IPS-NIHi11 (cell line): ENCODE results near the gene ADAMTS17.
"Not testable (repeated sequence)": the region's sequence is repeated elsewhere in the genome, so short reads cannot be mapped to it uniquely, and the experiment has no call there.

ENCODE experiments used
- DNase-seq: peaks from one replicate; pipeline ENCODE4 v3.0.0; 2012; ENCODE audit warnings: mixed read lengths, low spot score

The ADAMTS17 gene

DNA sequence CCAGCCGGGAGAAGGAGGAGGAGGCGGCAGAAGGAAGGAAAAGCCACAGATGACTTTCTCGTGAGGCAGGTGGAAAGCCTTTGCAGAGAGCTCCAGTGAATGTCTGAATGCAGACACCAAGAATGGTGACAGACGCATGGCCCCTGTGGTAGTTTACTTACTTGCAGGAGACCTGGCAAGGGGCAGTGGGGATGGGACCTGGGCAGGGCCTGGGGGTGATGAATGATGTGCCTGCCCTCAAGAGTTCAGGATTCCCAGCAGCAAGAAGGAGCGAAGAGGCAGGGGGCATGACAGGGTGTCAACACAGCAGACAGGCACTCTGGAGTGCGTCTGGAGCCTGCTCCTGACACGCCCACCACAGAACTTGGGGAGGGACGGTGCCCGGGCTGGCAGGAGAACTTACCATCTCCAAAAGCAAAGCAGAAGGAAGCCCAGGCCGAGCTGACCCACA lies 348.1 kb downstream of the ADAMTS17 start:
- DNase-seq = no peak

DNA sequence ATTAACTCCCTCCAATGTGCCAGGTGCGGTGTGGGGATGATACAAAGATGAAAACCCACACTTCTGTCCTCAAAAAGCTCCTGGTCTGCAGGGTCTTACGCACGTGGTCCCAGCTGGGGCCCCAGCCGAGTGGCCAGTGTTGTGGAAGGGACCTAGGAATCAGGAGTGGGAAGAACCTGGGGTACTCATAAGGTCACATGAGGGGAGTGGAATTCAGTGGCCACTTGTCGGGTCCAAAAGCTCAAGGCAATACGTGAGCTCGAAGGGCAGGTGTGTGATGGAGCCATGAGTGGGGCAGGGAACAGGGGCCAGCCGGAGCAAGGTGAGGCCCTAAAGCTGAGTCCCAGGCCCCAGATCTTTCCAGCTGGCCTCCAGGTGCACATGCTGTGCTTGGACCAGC lies 348.5 kb downstream of the ADAMTS17 start:
- DNase-seq = no peak

DNA sequence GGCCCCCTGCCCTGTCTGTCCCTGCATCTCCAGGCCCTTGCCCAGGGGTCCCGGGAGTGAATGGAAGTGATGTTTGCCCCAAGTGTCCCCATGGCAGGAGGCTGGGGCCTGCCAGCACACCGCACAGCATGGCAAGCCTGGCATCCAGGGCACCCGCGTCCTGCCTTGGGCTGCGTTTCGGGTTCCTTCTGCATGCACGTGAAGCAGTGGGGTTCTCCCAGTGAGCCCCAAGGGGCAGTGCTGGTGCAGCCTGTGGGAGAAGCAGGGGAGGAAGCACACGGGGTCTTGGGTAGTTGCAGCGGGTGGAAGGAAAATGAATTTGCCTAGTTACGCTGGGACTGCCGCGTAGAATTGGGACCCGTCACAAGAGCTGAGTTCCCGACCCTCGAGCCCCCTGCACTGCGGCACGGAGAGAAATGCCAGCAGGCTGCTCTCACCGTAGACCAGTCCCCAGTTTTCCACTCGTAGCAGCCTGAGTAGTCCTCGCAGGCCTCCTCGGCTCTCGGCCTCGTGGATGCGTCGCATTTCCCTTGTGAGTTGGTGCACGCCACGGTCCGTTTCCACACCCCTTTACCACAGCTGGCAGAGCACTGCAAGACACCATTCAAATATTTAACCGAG lies 349.1 kb downstream of the ADAMTS17 start:
- DNase-seq = no peak

DNA sequence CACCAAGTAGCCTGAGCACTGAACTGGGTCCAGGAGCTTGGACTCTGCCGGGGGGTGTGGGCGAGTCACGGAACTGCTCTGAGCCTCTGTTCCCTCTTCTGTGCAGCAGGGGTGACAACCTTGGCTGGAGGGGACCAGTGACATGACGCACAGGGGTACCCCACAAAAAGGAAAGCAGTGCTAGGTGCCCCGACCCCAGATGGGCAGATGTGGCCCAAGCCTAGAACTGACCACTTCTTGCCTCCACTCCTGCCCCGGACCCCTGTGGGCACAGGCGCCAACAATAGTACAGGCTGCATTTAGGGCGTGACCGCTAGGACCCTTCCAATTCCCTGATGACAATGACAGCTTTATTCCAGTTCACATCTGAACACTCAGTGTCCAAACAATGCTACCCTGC lies 352.7 kb downstream of the ADAMTS17 start:
- DNase-seq = no peak

DNA sequence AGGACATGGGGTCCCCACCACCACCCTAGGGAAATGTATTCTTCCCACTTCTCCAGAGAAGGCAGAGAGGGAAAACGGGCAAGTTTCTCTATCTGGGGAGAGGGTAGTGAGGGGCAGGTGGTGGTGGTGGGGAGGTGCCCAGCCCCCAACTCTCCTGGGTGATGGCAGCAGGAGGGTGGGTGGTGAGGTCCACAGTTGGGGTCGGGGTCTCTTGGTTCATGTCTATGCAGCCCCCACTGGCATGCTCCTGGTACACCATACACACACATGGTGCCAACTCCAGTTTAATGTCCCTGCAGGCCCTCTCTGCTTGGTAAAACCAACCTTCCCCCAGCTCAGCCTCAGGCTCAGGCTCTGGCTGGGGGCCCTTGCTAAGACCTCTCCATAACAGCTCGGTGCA lies 354.1 kb downstream of the ADAMTS17 start:
- no peak for DNase-seq

DNA sequence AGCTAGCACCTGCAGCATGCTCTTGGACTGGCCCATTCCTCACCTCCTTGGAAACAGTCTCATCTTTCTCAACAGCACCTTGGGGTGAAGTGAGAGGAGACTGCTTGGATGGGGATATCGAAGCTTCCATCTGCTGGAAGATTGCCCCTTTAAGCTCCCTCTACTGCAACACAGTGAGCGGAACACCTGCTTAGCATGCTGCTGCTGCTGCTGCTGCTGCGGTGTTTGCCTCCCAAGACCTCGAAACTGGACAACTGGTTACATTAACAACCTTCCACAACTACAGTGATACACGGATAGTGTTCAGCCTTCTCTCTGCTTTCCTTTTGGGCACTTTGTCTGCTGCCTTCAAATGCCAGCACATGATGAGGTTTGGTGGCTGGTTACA lies 354.7 kb downstream of the ADAMTS17 start:
- DNase-seq = no peak

DNA sequence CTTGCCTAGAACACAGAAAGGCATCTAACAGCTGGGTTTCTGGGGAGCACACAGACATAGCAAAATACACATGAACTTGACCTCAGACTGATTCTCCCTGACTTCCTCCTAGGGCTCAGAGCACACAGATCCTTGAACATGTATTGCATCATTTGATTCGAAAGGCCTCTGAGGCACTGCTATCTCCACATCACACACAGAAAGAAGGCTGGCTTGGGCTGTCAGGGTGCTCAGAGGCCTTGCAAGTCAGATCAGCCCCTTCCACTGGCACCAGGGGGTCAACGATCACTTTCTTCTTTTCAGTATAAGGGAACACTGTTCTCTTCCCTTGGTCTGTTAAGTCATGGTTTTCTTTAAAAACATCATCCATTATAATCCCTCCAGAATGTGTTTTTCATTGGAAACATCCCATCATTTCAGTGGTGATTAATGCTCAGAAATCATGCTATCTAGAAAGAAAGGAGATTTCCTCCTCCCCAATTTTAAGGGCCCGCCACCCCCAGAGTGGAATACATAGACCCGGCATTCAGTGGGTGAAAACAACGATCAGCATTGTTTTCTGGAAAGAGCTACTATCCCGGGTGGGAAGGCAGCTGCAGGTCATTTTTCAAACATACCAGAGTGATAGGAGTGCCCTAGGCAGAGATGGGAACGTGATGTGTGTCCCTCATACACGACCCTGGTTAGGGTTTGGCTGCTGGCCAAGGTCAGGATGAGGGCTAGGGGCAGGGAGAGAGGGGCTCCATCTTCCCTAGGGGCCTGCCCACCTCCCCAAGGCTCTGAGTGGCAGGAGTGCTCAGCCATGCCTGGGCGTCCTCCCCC lies 355.3 kb downstream of the ADAMTS17 start:
- DNase-seq = no peak

DNA sequence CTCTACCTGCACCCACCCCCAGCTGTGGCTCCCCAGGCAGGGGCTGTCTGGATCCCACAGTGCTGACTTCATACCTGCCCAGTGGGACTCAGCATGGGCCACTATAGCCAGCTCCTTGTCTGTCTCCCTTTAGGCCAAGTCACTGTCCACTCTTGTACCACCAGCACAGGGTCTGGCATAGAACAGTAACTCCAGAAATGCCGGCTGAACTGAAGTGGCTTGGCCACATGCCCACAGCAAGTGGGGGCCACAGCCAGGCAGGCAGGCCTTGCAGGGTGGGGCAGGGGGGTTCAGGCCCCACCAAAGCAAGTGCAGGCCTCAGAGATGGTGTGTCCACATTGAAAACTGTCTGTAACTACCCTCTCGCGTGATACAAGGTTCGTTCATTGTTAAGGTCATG lies 355.9 kb downstream of the ADAMTS17 start:
- DNase-seq = no peak

DNA sequence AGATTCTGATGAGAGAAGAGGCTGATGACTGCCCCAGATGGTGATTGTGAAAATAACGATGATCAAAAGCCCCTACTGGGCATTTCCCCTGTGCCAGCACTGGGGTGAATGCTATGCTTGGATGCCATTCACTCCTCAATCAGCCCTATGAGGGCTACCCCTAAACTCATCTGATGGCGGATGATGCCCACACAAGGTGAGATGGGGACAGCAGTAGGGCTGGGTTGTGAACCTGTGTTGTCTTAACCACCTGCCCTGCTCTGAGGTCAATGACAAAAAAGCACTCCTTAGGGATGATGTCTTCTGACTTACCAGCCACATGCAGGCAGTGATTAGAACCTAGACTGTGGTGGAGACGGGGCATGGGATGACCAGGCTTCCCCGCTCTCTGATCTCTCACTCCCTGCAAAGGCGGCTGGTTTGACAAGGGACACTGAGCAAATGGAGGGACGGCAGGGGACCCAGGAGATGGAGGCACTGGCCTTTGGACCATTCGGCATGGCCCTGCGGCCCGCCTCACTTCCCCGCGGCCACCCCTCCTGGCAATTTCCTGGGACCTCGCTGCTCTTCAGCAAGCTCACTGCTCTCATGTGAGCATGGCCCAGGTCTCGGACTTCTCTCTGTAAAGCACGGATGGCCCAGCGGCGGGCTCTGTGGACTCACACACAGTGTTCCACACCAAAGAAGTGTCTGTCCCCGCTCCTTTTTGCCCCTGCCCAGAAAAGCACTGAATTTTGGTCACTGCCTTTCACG lies 357.1 kb downstream of the ADAMTS17 start:
- DNase-seq = no peak

DNA sequence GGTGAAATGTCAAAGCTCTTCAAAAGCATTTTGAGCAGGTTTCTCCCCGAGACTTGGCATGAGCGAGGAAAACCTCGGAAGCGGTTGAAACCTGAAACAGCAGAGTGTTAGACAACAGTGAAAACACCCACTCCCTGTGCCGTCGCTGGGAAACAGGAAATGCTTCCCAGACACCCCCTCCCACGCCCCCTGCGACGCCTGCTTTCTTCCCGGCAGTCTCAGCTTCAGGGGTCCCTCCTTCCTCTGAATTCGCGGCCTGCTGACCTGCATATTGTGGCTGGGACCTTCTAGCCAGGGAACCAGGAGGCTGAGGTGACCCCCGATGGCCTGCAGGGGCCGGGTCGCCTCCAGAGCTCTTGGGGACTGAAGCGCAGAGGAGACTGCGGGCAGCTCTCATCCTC lies 357.9 kb downstream of the ADAMTS17 start:
- DNase-seq = peak; percentile 37

DNA sequence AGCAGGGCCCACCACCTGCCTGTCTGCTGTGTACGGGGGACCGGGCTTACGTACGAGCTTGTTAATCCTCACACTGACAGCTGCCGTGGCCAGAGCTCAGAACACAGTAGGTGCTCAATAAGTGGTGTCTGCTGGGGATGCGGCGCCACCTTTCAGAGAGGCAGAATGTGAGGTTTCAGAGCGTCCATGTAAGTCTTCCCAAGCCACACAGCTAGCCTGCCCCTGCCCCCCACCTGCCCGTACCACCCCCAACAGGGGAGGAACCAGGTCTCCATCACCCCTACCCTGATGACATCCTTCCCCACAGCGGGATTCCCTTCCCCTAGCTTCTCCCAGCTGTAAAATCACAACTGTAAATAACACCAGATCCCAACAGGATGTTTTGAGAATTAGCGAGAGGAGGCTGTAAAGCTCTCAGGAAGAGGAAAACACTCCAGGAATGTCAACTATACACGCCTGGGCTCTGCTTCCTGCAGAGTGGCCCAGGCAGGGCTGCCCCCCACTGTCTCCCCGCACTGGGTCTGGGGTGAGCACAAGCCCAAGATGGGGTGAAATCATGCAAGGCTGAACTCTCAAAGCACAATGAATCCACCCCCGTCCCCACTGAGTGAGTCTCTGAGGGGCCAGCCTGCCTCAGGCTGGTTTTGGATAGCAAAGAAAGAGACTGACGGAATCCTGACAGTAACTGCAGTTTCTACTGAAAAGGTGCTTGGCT lies 358.4 kb downstream of the ADAMTS17 start:
- DNase-seq = peak; percentile 48

DNA sequence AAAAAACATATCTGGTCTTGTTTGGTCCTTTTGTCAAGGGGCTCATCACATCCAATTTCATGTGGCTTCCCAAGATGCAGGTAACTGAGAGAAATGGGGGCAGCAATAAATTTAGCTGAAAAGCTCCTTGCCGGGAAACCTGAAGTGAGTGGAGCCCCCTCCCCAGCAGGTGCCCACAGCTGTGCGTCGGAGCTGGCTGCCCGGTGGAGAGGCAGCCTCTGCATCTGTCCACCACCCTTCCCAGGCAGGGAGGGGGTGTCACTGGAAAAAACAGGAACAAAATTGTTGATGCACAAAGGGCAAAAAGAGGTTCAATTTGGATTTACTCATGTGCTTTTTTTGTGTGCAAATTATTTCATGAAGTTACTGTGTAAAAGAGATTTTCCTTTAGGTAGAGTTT lies 359.1 kb downstream of the ADAMTS17 start:
- DNase-seq = no peak

DNA sequence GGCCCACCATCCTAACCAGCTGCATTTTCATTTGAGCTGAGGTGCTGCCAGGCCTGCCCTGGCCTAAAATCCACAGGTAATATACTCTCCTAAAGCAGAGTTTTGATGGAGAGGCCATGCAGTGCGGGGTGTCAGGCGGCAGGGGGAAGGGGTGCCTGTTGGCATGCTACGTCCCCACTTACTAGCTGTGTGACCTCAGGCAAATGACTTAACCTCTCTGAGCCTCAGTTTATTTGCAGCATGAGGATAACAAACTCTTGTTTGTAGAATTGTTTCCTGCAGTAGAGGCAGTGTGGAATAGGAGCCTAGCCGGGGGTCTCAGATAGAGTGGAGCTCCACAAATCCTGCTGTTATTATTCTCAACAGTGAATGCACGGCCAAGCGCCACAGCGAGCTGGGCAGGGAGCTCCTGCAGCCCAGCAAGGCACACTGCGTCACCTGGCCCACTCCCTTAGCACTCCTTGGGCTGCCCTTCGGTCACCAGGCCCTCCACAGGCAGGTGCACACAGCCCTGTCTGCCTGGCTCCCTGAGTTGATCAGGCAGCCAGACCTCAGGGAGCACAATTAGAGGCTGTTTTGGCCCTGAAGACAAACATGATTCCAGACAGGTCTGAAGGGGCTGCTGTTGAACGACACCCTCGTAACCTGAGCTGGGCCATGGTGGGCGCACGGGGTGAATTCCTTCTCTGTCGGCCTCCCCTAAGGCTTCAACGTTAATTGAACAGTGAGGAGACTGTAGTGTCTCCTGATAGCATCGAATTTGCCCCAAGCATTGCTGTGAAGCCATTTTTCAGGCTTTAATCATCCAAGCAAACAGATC lies 359.7 kb downstream of the ADAMTS17 start:
- DNase-seq = no peak

DNA sequence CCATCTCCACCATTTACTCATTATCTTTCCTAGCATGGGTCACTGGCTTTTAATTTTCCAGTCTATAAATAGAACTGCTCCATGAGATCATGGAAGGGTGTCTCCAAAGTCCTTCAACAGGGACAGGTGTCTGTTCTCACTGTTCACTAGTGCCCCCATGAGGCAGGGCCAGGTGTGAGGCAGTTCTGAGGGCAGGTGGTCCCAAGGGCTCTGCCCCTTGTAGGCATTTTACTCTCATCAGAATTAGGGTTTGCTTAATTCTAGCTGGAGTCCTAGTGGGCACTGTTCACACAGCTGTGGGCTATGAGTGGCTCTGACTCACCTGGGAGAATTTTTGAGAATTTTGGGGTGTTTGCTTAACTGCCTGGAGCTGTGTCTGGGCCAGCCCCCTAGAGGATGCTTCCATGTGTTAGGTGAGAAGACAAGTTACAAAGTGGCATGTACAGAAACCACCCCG lies 360.6 kb downstream of the ADAMTS17 start:
- DNase-seq = no peak

DNA sequence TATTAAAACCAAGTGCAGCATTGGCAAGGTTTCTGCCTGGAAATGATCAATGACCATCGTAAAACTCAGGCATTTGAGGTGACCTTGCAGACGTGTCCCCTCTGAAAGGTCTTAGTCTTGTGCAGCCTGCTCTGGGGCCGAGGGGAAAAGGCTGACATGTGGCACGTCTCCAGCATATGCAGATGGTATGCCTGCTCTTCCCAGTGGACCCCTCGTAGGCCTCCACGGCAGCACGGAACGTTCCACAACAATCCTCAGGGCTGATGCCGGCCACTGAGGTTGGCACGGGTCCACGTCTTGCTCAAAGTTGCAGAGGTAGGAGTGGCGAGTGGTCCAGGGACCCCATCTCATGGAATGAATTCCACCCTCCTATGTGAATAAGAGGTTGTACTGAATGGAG lies 361.0 kb downstream of the ADAMTS17 start:
- DNase-seq = no peak

DNA sequence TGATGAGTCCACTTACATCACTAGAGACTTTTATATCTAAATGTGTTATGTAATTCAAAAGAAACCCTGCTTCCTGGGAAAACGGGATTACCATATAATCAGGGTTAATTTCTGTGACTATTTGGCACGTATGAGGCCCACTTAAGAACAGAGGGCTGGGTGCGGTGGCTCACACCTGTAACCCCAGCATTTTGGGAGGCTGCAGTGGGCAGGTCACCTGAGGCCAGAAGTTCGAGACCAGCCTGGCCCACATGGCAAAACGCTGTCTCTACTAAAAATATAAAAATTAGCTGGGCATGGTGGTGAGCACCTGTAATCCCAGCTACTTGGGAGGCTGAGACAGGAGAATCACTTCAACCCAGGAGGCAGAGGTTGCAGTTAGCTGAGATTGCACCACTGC lies 361.9 kb downstream of the ADAMTS17 start:
- not testable (repeated sequence) for DNase-seq

DNA sequence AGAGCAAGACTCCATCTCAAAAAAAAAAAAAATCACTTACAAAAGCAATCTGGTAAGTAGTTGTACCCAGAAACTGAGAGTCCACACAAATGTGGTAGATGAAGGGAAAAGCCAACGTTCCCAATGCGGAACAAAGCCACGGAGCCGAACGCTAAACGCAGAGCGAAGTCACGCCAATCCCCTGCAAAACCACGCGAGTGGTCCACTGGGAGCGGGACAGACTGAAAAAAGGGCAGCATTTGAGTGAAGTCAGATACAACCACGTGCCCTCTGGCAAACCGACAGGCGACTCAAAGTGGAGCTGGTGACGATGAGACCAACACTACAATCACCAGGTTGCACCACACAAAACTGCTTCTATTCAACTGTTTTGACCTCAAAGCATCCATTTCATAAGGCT lies 362.4 kb downstream of the ADAMTS17 start:
- DNase-seq = no peak

DNA sequence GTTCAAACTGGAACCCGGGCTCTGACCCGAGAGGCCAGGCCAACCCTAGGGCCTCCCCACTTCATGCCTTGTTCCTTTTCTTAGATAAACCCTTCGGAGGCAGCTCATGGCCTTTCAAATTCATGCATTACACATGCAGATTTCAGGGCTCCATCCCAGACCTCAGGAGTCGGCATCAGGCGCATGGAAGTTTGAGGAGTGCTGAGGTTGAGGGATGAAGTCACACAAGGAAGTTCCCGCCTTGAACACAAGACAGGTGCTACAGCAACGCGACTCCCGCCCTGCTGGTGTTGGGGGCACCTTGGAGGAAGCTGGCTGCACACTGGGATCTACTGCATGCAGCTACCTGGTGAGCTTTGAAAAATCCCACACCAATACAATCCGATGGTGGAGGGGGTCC lies 363.3 kb downstream of the ADAMTS17 start:
- no peak for DNase-seq

DNA sequence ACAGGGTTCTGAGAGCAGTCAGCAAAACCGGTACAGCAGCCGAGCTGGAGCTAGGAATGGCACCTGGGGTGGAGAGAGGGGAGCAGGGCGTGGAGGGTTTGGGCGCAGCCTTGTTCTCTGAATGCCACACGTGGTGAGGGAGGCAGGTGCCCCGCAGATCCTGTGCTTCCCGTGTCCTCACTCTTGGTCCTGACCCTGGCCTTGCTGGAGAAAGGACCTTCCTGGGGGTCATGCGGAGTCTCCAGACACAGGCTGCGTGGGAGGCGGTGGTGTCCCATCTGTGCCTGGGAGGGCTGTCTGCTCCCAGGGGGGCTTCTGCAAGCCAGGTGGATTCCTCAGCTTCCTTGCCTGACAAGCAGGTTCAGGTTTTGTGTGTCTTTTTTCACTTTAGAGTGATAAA lies 363.8 kb downstream of the ADAMTS17 start:
- DNase-seq = no peak

DNA sequence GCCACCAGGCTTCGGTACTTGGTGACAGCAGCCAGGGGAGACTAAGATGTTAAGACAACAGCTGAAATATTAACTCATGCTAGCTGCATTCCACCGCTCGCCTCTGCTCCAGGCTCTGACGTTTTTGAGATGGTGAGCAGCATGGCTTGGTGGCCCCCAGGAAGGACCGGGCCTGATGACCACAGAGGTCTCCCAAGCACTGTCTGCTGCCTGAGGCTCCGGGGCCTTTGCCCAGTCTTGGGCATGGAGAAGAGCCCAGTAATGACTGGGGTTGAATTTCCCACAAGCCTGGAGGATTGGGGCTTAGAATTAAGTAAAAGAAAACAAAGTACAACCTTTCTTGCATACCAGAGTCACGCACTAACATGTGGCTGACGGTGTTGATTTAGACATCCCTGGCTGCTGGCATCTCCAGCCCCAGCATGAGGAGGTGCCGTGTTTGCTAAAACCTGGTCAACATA lies 364.9 kb downstream of the ADAMTS17 start:
- DNase-seq = no peak

DNA sequence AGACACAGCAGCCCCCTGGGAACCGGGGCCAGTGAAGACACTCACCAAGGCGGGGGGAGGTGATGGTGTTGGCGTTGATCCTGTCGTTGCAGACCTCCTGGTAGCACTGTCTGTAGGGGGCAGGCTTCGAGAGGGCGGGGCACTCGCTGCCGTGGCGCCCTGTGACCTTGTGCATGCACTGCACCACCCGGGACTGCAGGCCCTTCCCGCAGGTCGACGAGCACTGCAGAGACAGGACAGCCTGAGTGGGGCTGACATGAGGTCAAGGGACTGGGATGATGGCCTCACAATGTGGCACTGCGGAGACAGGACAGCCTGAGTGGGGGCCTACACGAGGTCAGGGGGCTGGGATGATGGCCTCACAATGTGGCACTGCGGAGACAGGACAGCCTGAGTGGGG lies 365.8 kb downstream of the ADAMTS17 start:
- DNase-seq = no peak
